HG02870 (cell line): ENCODE results near the gene RPL5.

Experiments used
- ATAC-seq: cut with Tn5 transposase; IDR thresholded peaks from one replicate; pipeline ENCODE4 v1.9.1; 2021; ENCODE audit warnings: mild to moderate bottlenecking, moderate library complexity; ENCODE audit not compliant: unreplicated experiment

The RPL5 gene

DNA sequence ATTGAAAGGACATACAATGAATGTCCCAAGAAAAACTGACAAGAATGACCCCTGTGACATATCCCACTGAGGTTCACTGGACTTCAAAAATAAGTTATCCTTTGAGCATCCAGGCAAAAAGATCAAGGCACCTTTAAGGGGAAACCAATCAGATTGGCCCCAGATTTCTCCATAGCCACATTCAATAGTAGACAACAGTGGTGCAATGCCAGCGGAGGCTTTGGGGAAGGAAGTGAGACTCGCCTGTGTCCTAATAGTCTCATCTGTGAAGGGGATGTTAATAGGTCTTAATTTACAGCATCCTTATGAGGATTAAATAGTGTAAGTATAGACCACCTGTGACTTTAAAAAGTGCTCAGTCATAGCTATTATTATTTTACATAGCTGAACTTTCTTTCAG lies 21.5 kb downstream of the RPL5 start:
- no peak for ATAC-seq

DNA sequence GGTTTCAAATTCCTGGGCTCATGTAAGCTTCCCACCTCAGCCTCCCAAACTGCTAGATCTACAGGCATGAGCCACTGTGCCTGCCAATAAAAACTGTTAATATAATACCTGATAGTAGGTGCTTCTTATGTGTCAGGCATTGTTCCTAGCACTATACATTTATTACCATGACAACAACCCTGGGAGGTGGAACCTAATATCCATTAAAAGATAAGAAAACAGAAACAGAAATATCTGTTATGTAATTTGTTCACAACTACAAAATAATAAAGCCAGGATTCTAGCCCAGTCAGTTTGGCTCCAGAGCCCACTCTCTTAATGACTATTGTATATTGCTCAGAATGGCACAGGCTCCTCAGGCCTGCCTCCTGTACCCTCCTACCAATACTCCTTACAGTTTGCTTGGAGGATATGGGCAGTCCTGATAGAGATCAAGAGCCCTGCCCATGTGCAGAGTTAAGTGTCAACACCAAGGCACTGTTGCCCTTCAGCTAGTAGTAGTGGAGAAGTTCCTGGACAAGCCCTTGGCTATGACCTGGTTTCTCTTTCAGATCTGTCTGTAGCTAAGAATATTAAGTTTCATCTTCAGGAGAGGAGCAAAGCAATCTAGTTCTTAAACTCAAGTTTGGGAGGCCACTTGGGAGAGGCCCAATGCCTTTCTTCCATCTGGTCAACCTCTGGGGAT lies 22.4 kb downstream of the RPL5 start:
- ATAC-seq = no peak

DNA sequence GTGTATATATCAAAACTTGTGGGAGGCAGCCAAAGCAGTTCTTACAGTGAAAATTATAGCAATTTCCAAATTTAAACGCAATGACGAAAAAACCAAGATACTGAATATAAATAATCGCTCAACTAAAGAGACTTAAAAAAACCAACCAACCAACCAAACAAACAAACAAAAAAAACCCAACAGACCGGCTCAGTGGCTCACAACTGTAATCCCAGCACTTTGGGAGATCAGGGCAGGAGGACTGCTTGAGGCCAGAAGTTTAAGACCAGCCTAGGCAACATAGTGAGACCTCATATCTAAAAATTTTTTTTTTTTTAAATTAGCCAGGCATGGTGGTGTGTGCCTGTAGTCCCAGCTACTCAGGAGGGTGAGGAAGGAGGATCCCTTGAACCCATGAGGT lies 23.4 kb downstream of the RPL5 start:
- no peak for ATAC-seq

DNA sequence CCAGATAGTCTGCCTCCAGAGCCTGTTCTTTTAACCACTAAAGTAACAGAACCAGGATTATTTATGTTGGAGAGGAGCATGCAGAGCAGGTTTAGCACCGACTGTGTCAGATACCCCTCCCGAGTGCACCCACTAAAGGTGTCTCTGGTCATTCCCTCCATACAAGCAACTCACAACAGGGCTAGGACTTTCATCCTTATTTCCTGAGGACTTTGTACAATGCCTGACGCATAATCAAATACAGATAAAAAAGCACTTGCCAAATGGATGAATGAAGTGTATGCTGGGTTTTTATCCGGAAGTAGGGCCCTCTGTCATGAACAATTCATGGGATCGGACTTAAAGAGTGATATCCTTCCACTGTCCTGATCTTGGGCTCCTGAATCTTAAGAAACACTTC lies 26.0 kb downstream of the RPL5 start:
- ATAC-seq = no peak

DNA sequence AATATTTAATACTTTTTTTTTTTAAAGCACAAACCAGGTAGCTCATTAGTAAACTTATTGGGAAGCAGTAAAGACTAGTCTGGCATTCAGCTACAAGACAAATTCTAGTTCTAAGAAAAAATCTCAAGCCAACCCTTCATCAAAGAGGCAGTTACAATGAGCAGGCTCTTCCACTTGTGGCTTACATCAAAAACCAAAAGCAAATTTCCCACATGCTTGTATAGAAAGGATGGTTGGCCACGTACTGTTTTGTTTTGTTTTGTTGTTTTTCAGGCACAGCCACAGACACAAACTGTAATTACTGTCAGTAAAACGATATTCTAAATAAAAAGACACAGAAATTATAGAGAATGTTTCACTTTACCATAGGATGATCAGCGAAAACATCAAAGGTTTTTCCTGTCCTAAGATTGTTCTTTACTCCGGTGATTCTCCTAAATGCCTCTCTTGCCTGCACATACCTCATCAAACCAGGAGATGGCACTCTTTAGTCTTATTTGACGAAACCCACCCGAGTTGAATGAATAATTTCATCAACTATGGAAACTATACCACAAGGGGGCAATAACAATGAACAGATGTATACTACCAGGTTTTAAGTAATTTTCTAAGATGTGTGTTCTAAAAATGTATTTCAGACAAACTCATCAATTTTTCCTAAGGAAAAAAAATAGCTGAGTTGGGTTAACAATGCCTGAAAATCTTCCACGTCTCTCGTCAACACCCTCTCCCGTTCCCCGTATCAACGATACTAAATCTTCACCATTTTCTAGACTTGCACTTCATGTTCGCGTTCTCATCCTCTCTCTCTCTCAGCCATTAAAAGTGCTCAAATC lies 26.9 kb downstream of the RPL5 start:
- ATAC-seq = peak; percentile 54

DNA sequence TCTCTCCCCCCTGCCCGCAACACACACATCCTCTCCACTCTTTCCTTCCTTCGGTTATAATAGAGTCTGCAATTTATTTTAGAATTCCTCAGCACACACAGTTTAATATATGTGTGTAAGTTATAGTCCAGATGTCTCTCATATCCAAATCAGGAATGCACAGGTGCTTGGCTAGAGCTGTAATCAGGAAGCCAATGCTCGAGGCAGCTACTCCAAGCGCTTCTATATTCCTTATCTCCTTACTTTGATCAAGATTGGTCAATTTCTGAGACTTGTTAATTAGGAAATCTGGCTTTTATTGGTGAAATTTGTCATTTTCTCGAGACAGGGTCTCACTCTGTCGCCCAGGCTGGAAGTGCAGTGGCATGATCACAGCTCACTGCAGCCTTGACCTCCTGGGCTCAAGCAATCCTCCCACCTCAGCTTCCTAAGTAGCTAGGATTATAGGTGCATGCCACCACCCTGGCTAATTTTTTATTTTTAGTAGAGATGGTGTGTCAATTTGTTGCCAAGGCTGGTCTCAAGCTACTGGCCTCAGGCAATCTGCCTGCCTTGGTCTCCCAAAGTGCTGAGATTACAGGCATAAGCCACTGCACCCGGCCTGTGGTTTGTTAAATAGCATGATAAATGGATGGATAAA lies 27.7 kb downstream of the RPL5 start:
- no peak for ATAC-seq

DNA sequence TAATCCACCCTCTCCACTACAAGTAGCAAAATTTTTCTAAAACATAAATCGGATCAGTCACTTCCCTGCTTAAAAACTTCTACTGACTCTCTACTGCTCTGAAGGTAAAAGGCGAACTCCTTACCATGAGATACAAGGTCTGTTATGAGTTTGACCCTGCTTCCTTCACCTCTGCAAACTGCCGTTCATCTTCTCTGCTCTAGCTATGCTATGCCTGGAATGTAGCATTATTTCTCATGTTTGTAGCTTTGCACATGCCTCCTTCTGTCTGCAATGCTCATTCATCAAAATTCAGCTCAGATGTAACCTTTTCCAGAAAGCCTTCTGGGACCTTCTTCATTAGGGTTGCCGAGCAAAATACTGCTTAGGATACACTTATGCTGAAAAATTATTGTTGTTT lies 30.8 kb downstream of the RPL5 start:
- ATAC-seq = no peak

DNA sequence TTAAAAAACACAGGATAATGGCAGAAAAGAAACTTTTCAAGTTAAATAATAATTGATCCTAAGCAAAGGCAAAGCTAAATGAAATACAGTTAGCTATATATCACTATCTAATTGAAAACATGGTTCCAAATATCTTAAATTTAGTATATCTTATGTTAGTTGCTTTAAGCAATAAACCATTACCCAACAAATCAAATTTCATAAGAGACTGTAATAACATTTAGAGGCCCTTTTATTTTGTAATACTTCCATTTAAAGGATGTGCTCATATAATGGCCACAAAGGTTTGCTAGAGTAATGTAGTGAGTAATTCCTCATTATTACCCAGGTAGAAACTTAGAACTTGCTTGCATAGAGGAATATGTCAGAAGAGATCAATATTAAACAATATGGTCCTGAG lies 32.3 kb downstream of the RPL5 start:
- no peak for ATAC-seq

DNA sequence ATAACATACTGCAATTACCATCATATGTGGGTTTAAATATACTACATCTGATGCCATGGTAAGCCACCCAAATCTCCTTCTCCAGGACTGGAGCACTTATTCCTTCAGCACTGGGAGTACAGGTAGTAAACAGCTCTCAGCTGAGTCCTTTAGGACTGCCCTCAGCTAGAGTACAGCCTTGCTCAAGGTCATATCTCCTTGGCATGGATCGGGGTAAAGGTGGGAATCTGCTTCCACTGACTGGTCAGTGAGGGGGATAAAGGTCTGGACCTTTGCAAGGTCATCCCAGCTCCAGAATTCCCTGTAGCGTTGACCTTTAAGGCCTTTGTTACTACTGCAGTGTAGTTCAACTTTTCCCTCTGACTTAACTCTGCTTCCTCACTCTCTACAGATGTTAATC lies 38.8 kb downstream of the RPL5 start:
- ATAC-seq = no peak

DNA sequence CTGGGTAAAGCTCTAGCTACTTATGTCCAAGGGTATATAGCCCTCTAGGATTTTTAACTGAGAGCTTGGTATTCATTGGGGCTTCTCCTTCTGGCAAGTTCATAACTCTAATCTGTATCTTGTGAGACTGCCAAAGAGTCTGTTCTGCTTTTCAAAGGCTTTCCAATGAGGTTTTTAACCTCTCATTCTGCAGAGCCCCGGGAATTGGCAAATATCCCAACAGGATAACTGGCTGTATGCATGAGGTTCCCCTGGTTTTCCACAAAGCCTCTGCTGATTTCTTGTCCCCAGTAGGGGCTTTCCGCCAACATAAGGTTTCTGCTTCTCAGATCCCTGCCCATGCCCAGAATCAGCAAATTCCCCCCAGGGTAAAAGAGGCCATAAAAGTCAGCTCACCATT lies 40.9 kb downstream of the RPL5 start:
- no peak for ATAC-seq

DNA sequence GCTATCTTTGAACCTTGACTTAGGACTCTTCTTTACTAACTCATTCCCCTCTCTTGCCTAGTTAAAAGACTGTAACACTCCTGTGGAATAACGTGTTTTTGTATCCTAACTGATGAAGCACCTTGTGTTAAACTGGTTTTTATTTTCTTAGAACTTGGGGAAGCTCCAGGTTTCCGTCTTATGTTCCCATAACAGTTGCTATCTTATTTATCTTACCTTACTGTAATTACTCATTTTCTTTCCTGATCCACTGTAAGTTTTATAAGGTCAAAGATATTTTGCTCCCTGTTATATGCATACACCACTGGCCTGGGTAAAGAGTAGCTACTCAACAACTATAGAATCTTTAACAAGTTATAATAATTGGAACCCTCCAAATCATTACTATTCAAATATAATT lies 43.1 kb downstream of the RPL5 start:
- no peak for ATAC-seq

DNA sequence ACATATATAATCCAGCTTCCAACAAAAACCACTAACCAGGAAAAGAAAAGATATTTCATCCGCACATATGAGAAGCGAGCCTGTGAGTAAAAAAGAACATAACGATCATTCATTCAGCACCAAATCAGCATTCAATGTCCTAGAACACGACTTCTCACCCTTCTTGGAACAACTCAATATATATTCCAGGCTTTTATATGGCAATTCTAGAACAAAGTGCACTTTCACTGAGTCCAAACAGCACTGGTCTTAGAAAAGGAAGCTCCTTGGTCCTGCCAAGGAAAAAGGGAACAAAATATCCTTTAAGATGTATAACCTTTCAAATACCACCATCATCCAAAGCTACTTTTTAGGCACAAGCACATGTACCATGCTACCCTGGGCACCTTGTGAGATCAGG lies 44.5 kb downstream of the RPL5 start:
- no peak for ATAC-seq

DNA sequence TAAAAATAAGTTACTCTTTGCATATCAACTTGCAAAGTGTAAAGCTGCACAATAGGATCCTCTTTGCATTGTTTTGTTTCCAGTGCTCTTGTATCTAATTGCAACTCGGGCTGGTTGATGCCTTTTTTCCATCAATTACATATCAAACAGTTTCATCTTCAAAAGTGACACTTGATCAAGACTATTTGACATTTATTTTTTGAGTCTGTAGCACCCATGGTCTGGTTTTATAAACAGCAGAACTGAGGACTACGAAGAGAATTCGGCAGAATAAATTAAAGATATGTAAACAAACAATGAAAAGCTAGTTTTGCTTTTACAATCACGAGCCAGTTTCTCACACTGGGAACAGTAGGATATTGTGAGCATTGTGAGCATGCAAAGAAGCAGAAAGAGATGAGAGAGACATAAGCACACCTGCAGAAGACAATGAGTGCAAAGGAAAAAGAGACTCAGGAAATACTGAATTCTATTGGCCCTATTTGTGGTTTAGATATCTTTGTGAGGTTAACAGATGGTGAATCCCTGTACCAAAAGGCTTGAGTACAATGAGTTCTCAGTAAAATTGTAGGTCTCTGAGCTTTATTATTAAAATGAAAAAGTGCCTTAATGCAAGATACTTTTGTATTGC lies 45.4 kb downstream of the RPL5 start:
- ATAC-seq = no peak

DNA sequence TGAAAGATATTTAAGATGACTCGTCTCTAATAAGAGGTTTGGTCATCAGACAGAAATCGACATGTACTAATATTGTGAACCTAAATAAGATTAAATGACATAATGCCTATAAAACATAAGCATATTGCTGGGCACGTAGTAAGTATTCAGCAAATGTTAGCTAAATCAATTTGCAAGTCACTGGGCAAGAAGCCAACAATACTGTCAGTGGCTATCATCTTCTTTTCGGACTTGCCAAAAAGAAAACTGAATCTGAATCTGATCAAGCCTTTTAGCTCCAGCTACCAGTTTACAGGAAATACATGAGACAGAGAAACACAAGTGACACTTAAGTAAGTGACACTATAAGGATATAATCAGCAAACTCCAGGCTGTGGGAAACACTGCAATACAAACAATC lies 46.0 kb downstream of the RPL5 start:
- ATAC-seq = no peak

DNA sequence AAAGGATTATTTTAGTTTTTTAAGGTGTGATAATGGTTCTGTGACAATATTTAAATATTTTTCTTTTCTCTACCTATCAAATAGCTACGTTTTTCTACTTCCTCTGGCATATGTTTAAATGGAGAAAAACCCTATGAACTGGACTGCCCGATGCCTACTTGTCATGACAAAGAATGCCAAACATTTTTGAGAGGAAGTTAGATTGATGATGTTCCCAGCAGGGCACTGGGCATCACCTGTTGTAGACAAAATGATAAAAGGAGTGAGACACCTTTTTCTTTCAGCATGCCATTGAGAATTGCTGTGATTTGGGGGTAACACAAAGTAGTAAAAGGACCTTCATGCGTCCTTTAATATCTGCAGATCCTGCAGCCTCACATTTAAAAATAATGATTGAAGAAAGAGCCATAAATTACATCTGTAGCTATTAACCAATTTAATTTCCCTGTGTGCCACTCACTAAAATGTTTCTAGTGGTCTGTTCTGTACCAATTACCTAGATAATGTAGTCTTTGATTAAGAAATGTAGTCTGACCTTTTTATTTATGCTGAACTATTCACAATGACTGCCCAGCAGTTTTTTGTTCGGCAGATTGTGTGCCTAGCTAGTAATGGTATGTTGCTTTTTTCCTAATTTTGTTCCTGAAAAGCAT lies 47.6 kb downstream of the RPL5 start:
- no peak for ATAC-seq

DNA sequence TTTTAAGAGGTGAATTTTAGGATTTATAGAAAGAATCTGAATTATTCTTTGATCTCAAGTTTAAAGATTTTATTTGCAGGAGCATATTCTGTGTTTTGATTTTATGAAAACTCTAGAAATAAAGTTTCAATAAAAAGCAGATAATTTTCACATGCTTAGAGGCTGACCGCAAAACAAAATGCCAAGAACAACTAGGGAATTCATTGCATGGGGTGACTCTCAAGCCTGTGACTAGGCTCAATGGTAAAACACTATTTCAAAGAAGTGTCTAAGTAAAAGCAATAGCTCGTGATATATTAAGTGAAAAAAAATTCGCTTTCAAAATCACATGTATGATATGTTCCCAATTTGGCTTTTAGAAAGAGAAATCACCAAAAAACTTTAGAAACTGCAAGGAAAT lies 49.6 kb downstream of the RPL5 start:
- ATAC-seq = no peak

DNA sequence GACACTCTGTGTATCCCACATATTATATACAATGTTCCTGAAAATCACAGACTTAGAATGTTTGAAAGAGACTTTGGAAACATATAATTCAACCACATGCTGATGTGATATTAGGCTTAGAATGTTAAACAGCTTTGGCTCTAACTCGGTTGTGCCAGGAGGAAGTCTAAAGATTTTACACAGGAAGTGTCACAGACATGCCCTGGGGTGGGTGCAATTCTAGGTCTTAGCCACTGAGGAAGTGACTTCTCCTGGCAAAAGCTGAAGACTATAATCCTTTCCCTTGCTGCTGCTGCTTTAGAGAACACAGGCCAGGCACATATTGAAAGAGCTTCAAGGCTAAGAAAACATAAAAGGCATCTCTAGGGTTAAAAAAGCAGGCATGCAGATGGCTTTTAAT lies 51.0 kb downstream of the RPL5 start:
- no peak for ATAC-seq

DNA sequence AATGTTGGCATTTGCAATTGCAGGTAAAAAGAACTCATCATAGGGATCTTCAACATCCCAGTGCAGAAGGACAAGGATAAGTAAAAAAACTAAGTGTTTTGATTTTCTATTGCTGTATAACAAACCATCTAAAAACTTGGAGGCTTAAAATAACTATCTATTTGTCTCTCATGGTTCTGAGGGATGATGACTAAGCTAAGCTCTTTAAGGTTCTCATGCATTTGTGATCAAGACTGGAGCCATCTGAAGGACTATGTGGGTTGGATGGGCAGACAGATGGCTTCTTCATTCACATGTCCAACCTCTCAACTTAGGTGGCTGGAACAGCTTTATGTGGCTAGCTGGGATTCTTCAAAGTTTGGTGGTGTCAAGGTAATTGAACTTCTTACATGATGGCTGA lies 51.5 kb downstream of the RPL5 start:
- no peak for ATAC-seq

DNA sequence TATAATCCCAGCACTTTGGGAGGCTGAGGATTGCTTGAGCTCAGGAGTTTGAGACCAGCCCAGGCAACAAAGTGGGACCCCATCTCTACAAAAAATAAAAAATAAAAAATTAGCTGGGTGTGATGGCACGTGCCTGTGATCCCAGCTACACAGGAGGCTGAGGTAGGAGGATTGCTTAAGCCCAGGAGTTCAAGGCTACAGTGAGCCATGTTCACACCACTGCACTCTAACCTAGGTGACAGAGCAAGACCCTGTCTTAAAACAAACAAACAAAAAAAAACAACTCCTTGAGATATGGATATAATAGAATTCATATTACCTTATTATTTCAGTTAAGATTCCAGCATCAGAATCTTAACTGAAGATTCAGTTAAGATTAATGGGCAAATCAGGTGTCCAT lies 52.4 kb downstream of the RPL5 start:
- no peak for ATAC-seq

DNA sequence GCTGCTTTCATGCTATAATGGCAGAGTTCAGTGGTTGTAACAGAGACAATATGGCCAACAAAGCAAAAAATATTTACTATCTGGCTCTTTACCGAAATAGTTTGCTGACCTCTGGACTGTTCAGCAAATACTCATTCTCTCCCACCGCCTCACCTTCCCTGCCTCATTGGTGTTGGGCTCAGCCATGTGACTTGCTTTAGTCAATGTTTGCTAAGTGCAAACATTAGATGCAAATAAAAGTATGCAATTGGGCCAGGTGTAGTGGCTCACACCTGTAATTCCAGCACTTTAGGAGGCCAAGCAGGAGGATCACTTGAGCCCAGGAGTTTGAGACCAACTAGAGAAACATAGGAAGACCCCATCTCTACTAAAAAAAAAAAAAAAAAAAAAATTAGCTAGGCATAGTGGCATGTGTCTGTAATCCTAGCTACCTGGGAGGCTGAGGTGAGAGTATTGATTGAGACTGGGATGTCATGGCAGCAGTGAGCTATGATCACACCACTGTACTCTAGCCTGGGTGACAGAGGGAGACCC lies 55.1 kb downstream of the RPL5 start:
- no peak for ATAC-seq

DNA sequence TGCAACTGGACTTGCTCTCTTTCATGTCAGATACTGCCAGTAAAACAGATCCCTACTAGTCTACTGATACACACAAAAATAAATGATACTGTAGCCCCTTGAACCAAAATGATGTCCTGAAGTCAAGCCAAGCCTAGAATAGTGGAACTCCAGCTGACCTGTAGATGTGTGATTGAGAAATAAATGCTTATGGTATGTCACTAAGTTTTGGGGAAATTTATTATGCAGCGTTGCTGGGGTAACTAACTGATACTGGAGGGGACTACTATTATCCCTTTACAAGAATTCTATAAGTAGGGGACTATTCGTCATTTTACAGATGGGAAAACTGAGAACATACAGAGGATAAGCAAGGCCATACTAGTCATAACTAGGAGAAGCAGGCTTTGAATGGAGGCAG lies 55.6 kb downstream of the RPL5 start:
- no peak for ATAC-seq
